GM18951 (cell line): ENCODE data around the gene MYO1B.

Source experiments
- POLR2A ChIP-seq: IDR thresholded peaks from 4 replicates; pipeline ENCODE4 v1.6.1; 2011; ENCODE audit warnings: mild to moderate bottlenecking; ENCODE audit not compliant: insufficient read length, insufficient read depth; ENCODE audit errors: extremely low read depth
- in situ Hi-C: fragments of 300-500 bp; cut with MboI; formaldehyde crosslinking; loops from one replicate; pipeline ENCODE4 v1.12.0; 2022; ENCODE audit warnings: low sequenced_read_pairs, mixed read lengths, inconsistent platforms; ENCODE audit not compliant: unreplicated experiment

Gene MYO1B

GRCh38 chr2:191234376-191234775 is 10.8 kb upstream of the MYO1B start:
- in situ Hi-C loops = no loop called here

GRCh38 chr2:191240871-191241270 is 4.3 kb upstream of the MYO1B start:
- TF ChIP-seq POLR2A = no peak
- in situ Hi-C loops = no loop called here

More at GRCh38 chr2:191234376-191234775, 10.8 kb upstream of the MYO1B start:
- TF ChIP-seq POLR2A = no peak

- in situ Hi-C loops = no loop called here
- TF ChIP-seq POLR2A = no peak
Observed at GRCh38 chr2:191241418-191241817, 3.8 kb upstream of the MYO1B start.

- in situ Hi-C loops = no loop called here
- TF ChIP-seq POLR2A = no peak
Observed at GRCh38 chr2:191243154-191243553, 2.0 kb upstream of the MYO1B start.

- no peak for TF ChIP-seq POLR2A
- in situ Hi-C loops = no loop called here
Observed at GRCh38 chr2:191244350-191244749, 854 bp upstream of the MYO1B start.

GRCh38 chr2:191245869-191246531 is 796 bp downstream of the MYO1B start:
- in situ Hi-C loops = no loop called here
- no peak for TF ChIP-seq POLR2A

GRCh38 chr2:191246820-191247380 is 1.7 kb downstream of the MYO1B start:
- no peak for TF ChIP-seq POLR2A
- in situ Hi-C loops = no loop called here

- no peak for TF ChIP-seq POLR2A
- in situ Hi-C loops = no loop called here
Observed at GRCh38 chr2:191247381-191248057, 2.3 kb downstream of the MYO1B start.

GRCh38 chr2:191249156-191249813 is 4.1 kb downstream of the MYO1B start:
- TF ChIP-seq POLR2A = no peak
- in situ Hi-C loops = no loop called here

GRCh38 chr2:191250400-191250799 is 5.2 kb downstream of the MYO1B start:
- in situ Hi-C loops = no loop called here
- no peak for TF ChIP-seq POLR2A

GRCh38 chr2:191250986-191251385 is 5.8 kb downstream of the MYO1B start:
- TF ChIP-seq POLR2A = no peak
- in situ Hi-C loops = no loop called here

GRCh38 chr2:191252699-191253098 is 7.5 kb downstream of the MYO1B start:
- in situ Hi-C loops = no loop called here
- no peak for TF ChIP-seq POLR2A

GRCh38 chr2:191253476-191253875 is 8.3 kb downstream of the MYO1B start:
- no peak for TF ChIP-seq POLR2A
- in situ Hi-C loops = no loop called here
